H9 (cell line): Measurements from ENCODE around the gene PCID2. TPM values are rescaled to one million over a fixed set of nuclear protein-coding genes. Genes with fewer than 3 reads are reported as not detected.

ENCODE experiments used
- DNase-seq: peaks from one replicate; pipeline ENCODE4 v3.0.0-alpha.2; 2017
- H2AFZ ChIP-seq: one replicate; pipeline ENCODE4 v1.6.1; 2013; ENCODE audit warnings: mild to moderate bottlenecking, low read length, control low read depth, moderate library complexity
- H2AK5ac ChIP-seq: 2 replicates; pipeline ENCODE4 v1.6.1; 2013; ENCODE audit warnings: low read length, control low read depth, mixed read lengths; ENCODE audit not compliant: insufficient read length
- H2BK120ac ChIP-seq: one replicate; pipeline ENCODE4 v1.6.1; 2013; ENCODE audit warnings: low read depth, mild to moderate bottlenecking, low read length, control low read depth, inconsistent platforms; ENCODE audit not compliant: poor library complexity, severe bottlenecking
- H2BK12ac ChIP-seq: 2 replicates; pipeline ENCODE4 v1.6.1; 2013; ENCODE audit warnings: low read length, control low read depth, mixed read lengths, low read depth; ENCODE audit not compliant: insufficient read length
- H2BK15ac ChIP-seq: 2 replicates; pipeline ENCODE4 v1.6.1; 2013; ENCODE audit warnings: low read depth, low read length, control low read depth
- H2BK20ac ChIP-seq: one replicate; pipeline ENCODE4 v1.6.1; 2013; ENCODE audit warnings: low read depth, mild to moderate bottlenecking, low read length, control low read depth, inconsistent platforms; ENCODE audit not compliant: poor library complexity, severe bottlenecking
- H2BK5ac ChIP-seq: 2 replicates; pipeline ENCODE4 v1.6.1; 2013; ENCODE audit warnings: low read length, control low read depth, mixed read lengths; ENCODE audit not compliant: insufficient read length
- H3K14ac ChIP-seq: 2 replicates; pipeline ENCODE4 v1.6.1; 2013; ENCODE audit warnings: low read length, control low read depth; ENCODE audit not compliant: insufficient read depth
- H3K18ac ChIP-seq: 2 replicates; pipeline ENCODE4 v1.6.1; 2013; ENCODE audit warnings: low read depth, mild to moderate bottlenecking, mixed read lengths, low read length, control low read depth; ENCODE audit not compliant: insufficient read length
- H3K23ac ChIP-seq: 2 replicates; pipeline ENCODE4 v1.6.1; 2013; ENCODE audit warnings: low read length, control low read depth, mixed read lengths, low read depth; ENCODE audit not compliant: insufficient read length
- H3K23me2 ChIP-seq: 2 replicates; pipeline ENCODE4 v1.6.1; 2013; ENCODE audit warnings: low read depth, mild to moderate bottlenecking, mixed read lengths, low read length, control low read depth; ENCODE audit not compliant: insufficient read length, poor library complexity, severe bottlenecking
- H3K27ac ChIP-seq: 2 replicates; pipeline ENCODE4 v1.5.1; 2013; ENCODE audit warnings: low read length, control low read depth, mixed read lengths, low read depth; ENCODE audit not compliant: insufficient read length
- H3K27me3 ChIP-seq: 2 replicates; pipeline ENCODE4 v1.6.1; 2013; ENCODE audit warnings: low read length, control low read depth, inconsistent platforms; ENCODE audit not compliant: insufficient read depth
- H3K4ac ChIP-seq: 2 replicates; pipeline ENCODE4 v1.6.1; 2013; ENCODE audit warnings: low read depth, mild to moderate bottlenecking, control low read depth, inconsistent platforms, low read length, moderate library complexity
- H3K4me1 ChIP-seq: 2 replicates; pipeline ENCODE4 v1.6.1; 2013; ENCODE audit warnings: low read length, control low read depth, inconsistent platforms; ENCODE audit not compliant: insufficient read depth
- H3K4me2 ChIP-seq: 2 replicates; pipeline ENCODE4 v1.6.1; 2013; ENCODE audit warnings: low read length, control low read depth, mixed read lengths; ENCODE audit not compliant: insufficient read length, insufficient read depth
- H3K56ac ChIP-seq: 2 replicates; pipeline ENCODE4 v1.6.1; 2013; ENCODE audit warnings: low read depth, mild to moderate bottlenecking, mixed read lengths, low read length, control low read depth; ENCODE audit not compliant: insufficient read length
- H3K79me1 ChIP-seq: 2 replicates; pipeline ENCODE4 v1.6.1; 2013; ENCODE audit warnings: low read depth, mild to moderate bottlenecking, moderate library complexity, low read length, control low read depth, inconsistent platforms; ENCODE audit not compliant: insufficient read depth, poor library complexity, severe bottlenecking
- H3K79me2 ChIP-seq: 2 replicates; pipeline ENCODE4 v1.6.1; 2013; ENCODE audit warnings: low read length, control low read depth, inconsistent platforms; ENCODE audit not compliant: insufficient read depth
- H3K9ac ChIP-seq: 2 replicates; pipeline ENCODE4 v1.6.1; 2013; ENCODE audit warnings: low read length, control low read depth, mixed read lengths; ENCODE audit not compliant: insufficient read length; ENCODE audit errors: extremely low read depth
- H3K9me3 ChIP-seq: one replicate; pipeline ENCODE4 v1.6.1; 2013; ENCODE audit warnings: low read depth, low read length, inconsistent platforms; ENCODE audit not compliant: control insufficient read depth
- H3T11ph ChIP-seq: one replicate; pipeline ENCODE4 v1.6.1; 2013; ENCODE audit warnings: mild to moderate bottlenecking, low read length, control low read depth, inconsistent platforms
- H4K20me1 ChIP-seq: one replicate; pipeline ENCODE4 v1.6.1; 2013; ENCODE audit not compliant: control insufficient read depth, insufficient read length, insufficient read depth
- H4K5ac ChIP-seq: 2 replicates; pipeline ENCODE4 v1.6.1; 2013; ENCODE audit warnings: low read depth, mild to moderate bottlenecking, mixed read lengths, low read length, control low read depth; ENCODE audit not compliant: insufficient read length
- H4K8ac ChIP-seq: replicated peaks from 2 replicates; pipeline ENCODE4 v1.6.1; 2013; ENCODE audit warnings: low read length, control low read depth, mixed read lengths, low read depth; ENCODE audit not compliant: insufficient read length
- H4K91ac ChIP-seq: 2 replicates; pipeline ENCODE4 v1.6.1; 2013; ENCODE audit warnings: low read depth, mild to moderate bottlenecking, moderate library complexity, mixed read lengths, low read length, control low read depth; ENCODE audit not compliant: insufficient read length
- H3K27ac Mint-ChIP-seq, 3 experiments: 2 replicates in 2 of 3; 3 replicates in 1 of 3; pipeline ENCODE4 v1.8.0; 2020 to 2021; ENCODE audit warnings: mixed read lengths in 3 of 3, mild to moderate bottlenecking in 1 of 3, moderate library complexity in 1 of 3
- H3K27me3 Mint-ChIP-seq: 2 replicates; pipeline ENCODE4 v1.8.0; 2021; ENCODE audit warnings: low read depth, mild to moderate bottlenecking, moderate library complexity, mixed read lengths
- H3K36me3 Mint-ChIP-seq, 3 experiments: 2 replicates in 2 of 3; 3 replicates in 1 of 3; pipeline ENCODE4 v1.8.0; 2020 to 2021; ENCODE audit warnings: low read depth in 3 of 3, mixed read lengths in 3 of 3; ENCODE audit not compliant: insufficient read depth in 1 of 3
- H3K4me1 Mint-ChIP-seq, 2 experiments: 2 replicates each; pipeline ENCODE4 v1.8.0; 2020; ENCODE audit warnings: mixed read lengths in 2 of 2
- H3K4me3 Mint-ChIP-seq, 2 experiments: 2 replicates in 1 of 2; 3 replicates in 1 of 2; pipeline ENCODE4 v1.8.0; 2020 to 2021; ENCODE audit warnings: mild to moderate bottlenecking in 2 of 2, mixed read lengths in 2 of 2, moderate library complexity in 1 of 2
- H3K9me3 Mint-ChIP-seq, 2 experiments: 2 replicates in 1 of 2; 3 replicates in 1 of 2; pipeline ENCODE4 v1.8.0; 2020; ENCODE audit warnings: mild to moderate bottlenecking in 2 of 2, mixed read lengths in 2 of 2, moderate library complexity in 1 of 2
- WGBS: extraction: QIAGEN DNeasy Blood & Tissue Kit; methylation state at CpG from one replicate; pipeline ENCODE4 v1.1.7; 2013; ENCODE audit warnings: missing lambda C conversion rate, low lambda C conversion rate, mixed read lengths; ENCODE audit not compliant: insufficient read length; ENCODE audit errors: extremely low coverage; 5-methylcytosine and 5-hydroxymethylcytosine counted together
- total RNA-seq: library from RNA; stranded (reverse); gene quantifications from 2 replicates; pipeline ENCODE4 v1.2.1, GENCODE V29; 2021
- TF ChIP-seq, protein P1 (sequence below): fragments of 200-600 bp; sonication (generic); conservative IDR thresholded peaks from 3 replicates; pipeline ENCODE4 v1.8.0; 2021; ENCODE audit warnings: antibody characterized with exemption, mild to moderate bottlenecking

The PCID2 gene
- total RNA-seq, 1 experiment from 2014 or later, result 66.0 TPM

- H3K9me3 ChIP-seq, result no peaks in the 10 kb centered on the region
- WGBS, result no CpG with 5 or more reads among the region's 16 CpGs
- H3K4ac ChIP-seq, result no peak within 1 kb of the TSS
- no peak within 1 kb of the TSS; a peak in 1 of 5 replicates for H3K4me3 Mint-ChIP-seq
- H3K18ac ChIP-seq, result peak within 1 kb of the TSS; percentile 27
- peaks cover 28% of the 10 kb centered on the region for H3K27me3 Mint-ChIP-seq
- no peak within 1 kb of the TSS for H4K5ac ChIP-seq
- no peak within 1 kb of the TSS for H3K56ac ChIP-seq
- no peak within 1 kb of the TSS for H2BK5ac ChIP-seq
- no peak within 1 kb of the TSS for H4K91ac ChIP-seq
- no peak within 1 kb of the TSS for H4K8ac ChIP-seq
- H4K20me1 ChIP-seq, result no peaks in the 10 kb centered on the region
- no peak within 1 kb of the TSS for H2AFZ ChIP-seq
- H3K4me2 ChIP-seq, result no peak within 1 kb of the TSS
- no peak within 1 kb of the TSS for H2BK15ac ChIP-seq
- H3K14ac ChIP-seq, result no peak within 1 kb of the TSS; the same call in 1 of the 2 replicates
- peaks cover 37 to 41% of the 10 kb centered on the region in 2 experiments for H3K4me1 Mint-ChIP-seq
- no peaks in the 10 kb centered on the region; the same call in 1 of the 2 replicates for H3K4me1 ChIP-seq
- no peaks in the 10 kb centered on the region for H3K79me2 ChIP-seq
- no peak within 1 kb of the TSS for H3K27ac ChIP-seq
- H3T11ph ChIP-seq, result no peak within 1 kb of the TSS
- H2BK12ac ChIP-seq, result no peak within 1 kb of the TSS
- peak; percentile 34 for DNase-seq
- TF ChIP-seq, protein P1, sequence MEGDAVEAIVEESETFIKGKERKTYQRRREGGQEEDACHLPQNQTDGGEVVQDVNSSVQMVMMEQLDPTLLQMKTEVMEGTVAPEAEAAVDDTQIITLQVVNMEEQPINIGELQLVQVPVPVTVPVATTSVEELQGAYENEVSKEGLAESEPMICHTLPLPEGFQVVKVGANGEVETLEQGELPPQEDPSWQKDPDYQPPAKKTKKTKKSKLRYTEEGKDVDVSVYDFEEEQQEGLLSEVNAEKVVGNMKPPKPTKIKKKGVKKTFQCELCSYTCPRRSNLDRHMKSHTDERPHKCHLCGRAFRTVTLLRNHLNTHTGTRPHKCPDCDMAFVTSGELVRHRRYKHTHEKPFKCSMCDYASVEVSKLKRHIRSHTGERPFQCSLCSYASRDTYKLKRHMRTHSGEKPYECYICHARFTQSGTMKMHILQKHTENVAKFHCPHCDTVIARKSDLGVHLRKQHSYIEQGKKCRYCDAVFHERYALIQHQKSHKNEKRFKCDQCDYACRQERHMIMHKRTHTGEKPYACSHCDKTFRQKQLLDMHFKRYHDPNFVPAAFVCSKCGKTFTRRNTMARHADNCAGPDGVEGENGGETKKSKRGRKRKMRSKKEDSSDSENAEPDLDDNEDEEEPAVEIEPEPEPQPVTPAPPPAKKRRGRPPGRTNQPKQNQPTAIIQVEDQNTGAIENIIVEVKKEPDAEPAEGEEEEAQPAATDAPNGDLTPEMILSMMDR, result no peak
- no peak within 1 kb of the TSS for H2BK20ac ChIP-seq
- peaks cover 0 to 4% (median 0%) of the 10 kb centered on the region in 3 experiments; a peak in 1 of 7 replicates for H3K36me3 Mint-ChIP-seq
- no peak within 1 kb of the TSS for H2BK120ac ChIP-seq
- no peak within 1 kb of the TSS for H3K23ac ChIP-seq
- H3K9me3 Mint-ChIP-seq, result peaks cover 0 to 4% of the 10 kb centered on the region in 2 experiments; a peak in 2 of 5 replicates
- H3K9ac ChIP-seq, result no peak within 1 kb of the TSS
- H2AK5ac ChIP-seq, result no peak within 1 kb of the TSS
- no peaks in the 10 kb centered on the region for H3K27me3 ChIP-seq
- no peaks in the 10 kb centered on the region for H3K79me1 ChIP-seq
- peaks cover 7% of the 10 kb centered on the region for H3K23me2 ChIP-seq
- peak within 1 kb of the TSS in 1 of 3 experiments; percentile 44; a peak in 1 of 7 replicates for H3K27ac Mint-ChIP-seq
Measured at GRCh38 chr13:113157929-113158747, 50.3 kb downstream of the PCID2 start, which contains the start of gene PROZ. Gene PROZ (plus strand): TSS chr13:113158648. CDS start chr13:113158661, 13 bp downstream.
